Measurements from ENCODE around the gene NT5DC3. TPM values are rescaled to one million over a fixed set of nuclear protein-coding genes. Genes with fewer than 3 reads are reported as not detected.

Gene NT5DC3
- total and polyA plus RNA-seq, 3 donors from 2014 or later: 5.7 to 25.4 (median 16.1) TPM

GRCh38 chr12:103758310-103759089 is 82.5 kb downstream of the NT5DC3 start:
- no peak for TF ChIP-seq POLR2A (IDR thresholded peaks at IDR 0.05)
- no peak for TF ChIP-seq CTCF (IDR thresholded peaks at IDR 0.05)
- 86 to 91% methylated on average over 9 to 10 of the region's 10 CpGs for WGBS, 2 donors
- no peak for DNase-seq
- Histone ChIP-seq H3K27me3 (no peaks in the 10 kb centered on the region), H3K27ac (no peak overlapping the region), H3K4me1 (no peaks in the 10 kb centered on the region), H3K4me3 (no peak overlapping the region), H3K36me3 (ENCODE audit: low read depth, missing control alignments) (no peaks in the 10 kb centered on the region), H3K9me3 (no peaks in the 10 kb centered on the region)
- intact Hi-C loops (cut with DNase I; ENCODE audit: low total_unique reads): no loop called here

GRCh38 chr12:103757248-103757647 is 83.8 kb downstream of the NT5DC3 start:
- WGBS, 2 donors: 80 to 100% methylated on average over 1 of the region's 1 CpG
- H3K27ac ChIP-seq: no peak overlapping the region
- no peak overlapping the region for H3K4me3 ChIP-seq
- no peaks in the 10 kb centered on the region for H3K9me3 ChIP-seq
- intact Hi-C loops (cut with DNase I; ENCODE audit: low total_unique reads): no loop called here
- H3K36me3 ChIP-seq (ENCODE audit: low read depth, missing control alignments): no peaks in the 10 kb centered on the region
- TF ChIP-seq CTCF (IDR thresholded peaks at IDR 0.05) (no peak), POLR2A (IDR thresholded peaks at IDR 0.05) (no peak)
- H3K27me3 ChIP-seq: no peaks in the 10 kb centered on the region
- no peaks in the 10 kb centered on the region for H3K4me1 ChIP-seq
- DNase-seq: no peak

GRCh38 chr12:103756443-103756842 is 84.6 kb downstream of the NT5DC3 start:
- intact Hi-C loops (cut with DNase I; ENCODE audit: low total_unique reads): no loop called here
- Histone ChIP-seq H3K9me3 (no peaks in the 10 kb centered on the region), H3K36me3 (ENCODE audit: low read depth, missing control alignments) (no peaks in the 10 kb centered on the region), H3K27me3 (no peaks in the 10 kb centered on the region), H3K4me3 (no peak overlapping the region), H3K27ac (no peak overlapping the region), H3K4me1 (no peaks in the 10 kb centered on the region)
- 68 to 84% methylated on average over 5 of the region's 5 CpGs for WGBS, 2 donors
- no peak for DNase-seq
- TF ChIP-seq POLR2A (IDR thresholded peaks at IDR 0.05) (no peak), CTCF (IDR thresholded peaks at IDR 0.05) (no peak)

- TF ChIP-seq CTCF (IDR thresholded peaks at IDR 0.05) (no peak), POLR2A (IDR thresholded peaks at IDR 0.05) (no peak)
- Histone ChIP-seq H3K27ac (no peak overlapping the region), H3K36me3 (ENCODE audit: low read depth, missing control alignments) (no peaks in the 10 kb centered on the region), H3K27me3 (no peaks in the 10 kb centered on the region), H3K9me3 (no peaks in the 10 kb centered on the region), H3K4me1 (no peaks in the 10 kb centered on the region), H3K4me3 (no peak overlapping the region)
- WGBS, 2 donors: 50 to 60% methylated on average over 2 to 3 of the region's 3 CpGs
- intact Hi-C loops (cut with DNase I; ENCODE audit: low total_unique reads): no loop called here
- no peak for DNase-seq
These were observed 85.6 kb downstream of the NT5DC3 start for GRCh38 chr12:103755425-103755824.

- no peak overlapping the region for H3K4me3 ChIP-seq
- H3K36me3 ChIP-seq (ENCODE audit: low read depth, missing control alignments): no peaks in the 10 kb centered on the region
- 54% methylated on average over 2 of the region's 2 CpGs for whole genome bisulfite sequencing, 2 donors
- DNase-seq: no peak
- H3K27me3 ChIP-seq: no peaks in the 10 kb centered on the region
- H3K4me1 ChIP-seq: no peaks in the 10 kb centered on the region
- no peak overlapping the region for H3K27ac ChIP-seq
- TF ChIP-seq CTCF (IDR thresholded peaks at IDR 0.05) (no peak), POLR2A (IDR thresholded peaks at IDR 0.05) (no peak)
- H3K9me3 ChIP-seq: no peaks in the 10 kb centered on the region
- intact Hi-C loops (cut with DNase I; ENCODE audit: low total_unique reads): no loop called here
These were observed 89.4 kb downstream of the NT5DC3 start for GRCh38 chr12:103751600-103751999.

All from testis (tissue), 3 donors.